B cell (primary cell): ENCODE data around the gene PACRG.

Source experiments
- CTCF ChIP-seq: fragments of 200-600 bp; IDR thresholded peaks from one replicate; pipeline ENCODE4 v1.8.0; 2022; ENCODE audit warnings: antibody characterized with exemption, mild to moderate bottlenecking
- EZH2 ChIP-seq: IDR thresholded peaks from 2 replicates; pipeline ENCODE4 v1.6.1; 2012; ENCODE audit warnings: borderline replicate concordance, low read depth, mild to moderate bottlenecking, moderate library complexity, low read length; ENCODE audit not compliant: insufficient read depth, poor library complexity, severe bottlenecking

- TF ChIP-seq EZH2 = no peak
- TF ChIP-seq CTCF = no peak
Measured at GRCh38 chr6:163259689-163260088, 531.9 kb downstream of the PACRG start.
